ENCODE measurements around the gene SEMA5B.

Gene SEMA5B

DNA sequence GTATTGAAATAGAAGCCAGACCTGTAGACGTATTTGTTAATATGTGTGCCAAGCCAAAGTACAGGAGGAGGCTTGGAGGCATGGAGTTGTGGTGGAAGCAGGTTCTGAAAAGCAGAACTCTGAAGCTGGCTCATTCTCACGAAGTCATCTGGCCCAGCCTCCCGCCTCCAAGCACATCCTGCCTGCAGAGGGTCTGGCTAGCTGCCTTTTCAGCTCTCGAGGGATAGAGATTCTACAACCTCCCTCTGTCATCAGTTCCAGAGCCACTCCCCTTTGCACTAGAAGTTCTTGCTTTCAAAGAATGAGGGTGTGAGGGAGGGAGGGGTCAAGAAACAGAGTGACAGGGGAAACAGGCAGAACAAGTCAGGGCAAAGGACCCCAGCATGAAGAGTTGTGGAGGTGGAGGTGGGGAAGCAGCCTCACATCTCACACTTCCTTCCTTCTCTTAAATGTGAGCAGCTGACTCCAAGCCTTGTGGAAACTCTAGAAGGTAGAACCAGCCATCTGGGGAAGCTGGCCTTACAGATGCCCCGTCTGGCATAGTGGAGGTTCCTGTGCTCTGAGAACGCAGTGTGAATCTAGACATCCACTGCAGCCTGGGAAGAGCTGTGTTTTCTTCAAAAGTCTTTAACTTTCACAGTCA is 137.4 kb downstream of the SEMA5B start:
- DNase-seq = no peak

DNA sequence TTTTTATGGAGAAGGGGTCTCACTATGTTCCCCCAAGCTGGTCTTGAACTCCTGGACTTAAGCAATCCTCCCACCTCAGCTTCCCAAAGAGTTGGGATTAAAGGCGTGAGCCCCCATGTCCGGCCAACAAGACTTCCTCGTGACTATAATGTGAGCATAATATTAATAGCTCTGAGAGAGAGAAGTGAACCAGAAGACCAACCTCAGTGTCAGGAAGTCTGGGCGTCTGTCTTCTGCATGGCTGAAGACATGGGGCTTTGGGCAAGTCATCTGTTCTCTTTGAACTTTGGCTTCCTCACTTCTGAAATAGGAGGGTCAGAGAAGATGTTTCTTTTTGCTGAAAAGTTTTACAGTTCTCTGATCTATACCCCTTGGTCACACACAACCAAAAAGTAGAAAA is 140.6 kb downstream of the SEMA5B start:
- DNase-seq = no peak

DNA sequence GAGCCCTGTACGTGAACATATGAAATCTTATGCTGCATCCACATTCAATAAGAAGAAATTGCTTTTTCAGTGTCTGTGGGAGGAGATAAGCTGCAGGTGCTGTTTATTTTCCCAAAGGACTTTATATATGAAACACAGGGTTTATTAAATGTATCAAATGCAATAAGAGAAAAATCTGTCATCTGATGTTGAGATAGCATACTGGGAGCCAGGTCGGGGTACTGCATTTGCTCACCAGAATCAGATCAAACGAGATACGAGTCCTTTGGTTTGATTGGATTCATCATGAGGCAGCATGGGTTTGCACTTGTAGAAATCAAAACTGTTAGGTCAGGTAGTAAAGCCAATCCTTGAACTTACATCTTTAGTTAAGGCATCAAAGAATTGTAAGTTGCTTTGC is 141.3 kb downstream of the SEMA5B start:
- DNase-seq = no peak

DNA sequence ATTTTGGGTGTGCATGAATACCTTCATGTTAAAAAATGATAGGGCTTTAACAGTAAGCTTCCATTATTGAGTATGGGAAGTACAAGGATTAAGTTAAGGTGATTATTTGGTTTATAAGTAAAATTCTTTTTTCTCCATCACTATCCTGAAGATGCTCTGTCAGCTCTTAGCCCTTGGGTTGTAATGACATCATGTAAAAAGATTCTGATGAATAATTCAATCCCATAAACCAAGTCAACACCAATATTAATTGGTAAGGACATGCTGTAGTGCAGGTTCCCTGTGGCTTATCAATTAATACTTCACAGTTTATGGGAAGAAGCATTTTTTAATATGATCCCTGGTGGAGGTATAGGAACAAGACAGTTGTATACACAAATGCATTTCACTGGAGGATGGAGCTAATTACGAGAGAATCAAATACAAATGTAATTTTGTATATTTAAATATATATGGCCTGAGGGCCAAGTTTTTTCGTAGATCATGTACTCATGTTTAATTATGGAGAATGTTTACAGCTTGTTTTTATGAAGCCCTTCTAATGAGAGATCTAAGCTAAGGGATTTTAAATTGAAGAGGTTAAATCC is 145.1 kb downstream of the SEMA5B start:
- no peak for DNase-seq

DNA sequence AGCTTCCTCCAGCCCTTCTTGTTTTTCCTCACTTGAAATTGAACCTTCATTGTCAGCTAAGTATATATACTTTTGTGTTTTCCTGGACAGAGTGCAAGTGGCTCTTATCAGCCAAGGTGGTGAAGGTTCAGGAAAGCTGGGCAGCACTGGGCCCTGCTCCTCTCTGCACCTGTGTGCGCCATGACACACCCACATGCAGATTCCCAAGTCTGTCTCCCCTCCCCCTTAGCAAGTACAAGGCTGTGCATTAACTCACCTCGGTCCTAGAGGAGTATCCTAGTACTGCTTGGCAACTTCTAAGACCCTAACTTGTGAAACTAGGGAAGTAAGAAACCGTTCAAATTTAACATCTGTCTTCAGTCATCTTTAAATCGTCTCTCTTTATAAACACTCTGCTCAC is 146.9 kb downstream of the SEMA5B start:
- DNase-seq = no peak

DNA sequence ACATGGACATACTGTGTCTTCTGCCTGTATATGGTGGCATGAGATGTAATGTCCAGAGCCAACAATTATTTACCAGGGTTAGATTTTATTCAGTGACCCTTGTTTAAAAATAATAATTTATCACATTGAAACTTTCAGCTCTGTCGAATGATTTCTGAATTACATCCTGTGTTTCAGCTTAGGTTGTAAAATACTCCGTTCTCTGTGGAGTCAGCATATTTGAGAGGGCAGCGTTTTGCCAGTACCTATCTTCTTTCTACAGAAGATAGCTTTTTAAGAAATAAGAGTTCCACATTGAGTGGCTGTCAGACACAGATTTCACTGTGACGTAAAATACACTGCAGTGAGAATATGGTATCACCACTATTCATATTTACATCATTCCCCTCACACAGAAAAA is 147.4 kb downstream of the SEMA5B start:
- DNase-seq = no peak

DNA sequence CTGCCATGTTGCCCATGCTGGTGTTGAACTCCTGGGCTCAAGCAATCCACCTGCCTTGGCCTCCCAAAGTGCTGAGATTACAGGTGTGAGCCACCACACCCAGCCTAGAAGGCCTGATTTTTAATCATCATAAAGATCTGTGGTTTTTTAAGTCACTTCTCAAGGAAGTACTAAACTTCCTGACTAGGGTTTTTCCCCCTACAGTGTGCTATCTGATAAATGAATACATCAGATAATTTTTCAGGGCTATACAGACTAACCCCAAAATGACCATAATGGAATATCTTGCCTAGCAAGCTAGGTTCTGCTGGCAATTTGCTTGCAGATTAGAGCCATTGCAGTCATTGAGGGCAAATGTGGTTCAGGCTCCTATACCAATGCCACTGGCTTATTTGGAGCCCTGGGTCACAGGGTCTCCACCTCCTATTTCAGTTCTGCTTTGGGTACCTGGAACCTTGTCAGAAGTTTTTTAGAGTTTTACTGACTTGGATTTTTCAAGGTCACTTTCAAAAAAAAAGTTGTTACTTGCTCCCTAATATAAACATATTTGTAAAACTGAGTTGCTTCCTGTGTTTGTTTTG is 151.9 kb downstream of the SEMA5B start:
- DNase-seq = no peak

DNA sequence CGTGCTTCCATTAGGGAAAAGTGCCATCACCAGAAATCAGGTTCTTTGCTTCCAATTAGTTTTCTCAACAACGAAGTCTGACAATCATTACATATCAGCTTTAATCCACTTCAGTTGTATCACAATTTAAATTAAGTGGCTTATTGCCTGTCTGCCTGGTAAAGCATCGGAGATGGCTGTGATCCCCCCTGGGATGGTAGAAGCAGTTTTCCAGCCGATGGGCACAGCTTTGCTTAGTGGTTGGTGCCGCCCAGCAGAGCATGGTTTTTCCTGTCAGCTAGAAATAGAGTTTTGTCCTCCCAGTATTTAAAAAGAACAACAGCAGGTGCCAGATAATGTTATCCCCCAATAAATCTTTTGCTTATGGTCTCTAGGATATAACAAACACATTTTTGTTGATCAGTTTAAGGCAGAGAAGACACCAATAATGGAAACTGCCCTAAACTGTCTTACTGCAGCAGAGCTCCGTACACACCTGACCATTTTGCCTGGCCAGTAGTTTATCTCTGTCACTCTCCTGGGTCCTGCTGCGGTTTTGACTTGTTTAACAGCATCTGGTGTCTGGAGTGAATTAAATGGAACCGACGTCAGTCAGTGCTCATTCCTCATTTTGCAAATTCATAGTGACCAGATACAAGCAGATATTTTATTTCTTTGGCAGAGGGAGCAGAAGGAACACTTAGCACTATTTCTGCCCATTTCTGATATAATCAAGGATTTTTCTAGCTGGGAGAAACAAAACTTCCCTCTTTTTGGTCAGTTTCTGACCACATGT is 153.6 kb downstream of the SEMA5B start:
- DNase-seq = no peak

DNA sequence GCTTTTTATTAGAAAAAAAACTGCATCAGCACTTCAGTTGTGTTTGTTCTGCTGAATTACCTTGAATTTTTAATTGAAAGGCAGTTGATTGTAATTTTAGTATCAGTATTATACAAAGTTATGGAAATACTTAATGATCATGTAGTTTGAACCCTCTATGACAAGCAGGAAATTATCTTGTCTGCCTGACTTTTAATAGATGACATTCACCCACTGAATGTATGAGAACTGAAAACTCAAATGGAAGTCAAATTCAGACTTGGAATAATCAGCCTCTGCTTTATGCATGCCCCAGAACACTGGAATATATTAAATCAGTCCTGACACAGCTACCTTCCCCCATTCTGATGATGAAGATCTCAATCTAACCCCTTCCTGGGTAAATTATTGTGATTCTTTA is 159.2 kb downstream of the SEMA5B start:
- no peak for DNase-seq

DNA sequence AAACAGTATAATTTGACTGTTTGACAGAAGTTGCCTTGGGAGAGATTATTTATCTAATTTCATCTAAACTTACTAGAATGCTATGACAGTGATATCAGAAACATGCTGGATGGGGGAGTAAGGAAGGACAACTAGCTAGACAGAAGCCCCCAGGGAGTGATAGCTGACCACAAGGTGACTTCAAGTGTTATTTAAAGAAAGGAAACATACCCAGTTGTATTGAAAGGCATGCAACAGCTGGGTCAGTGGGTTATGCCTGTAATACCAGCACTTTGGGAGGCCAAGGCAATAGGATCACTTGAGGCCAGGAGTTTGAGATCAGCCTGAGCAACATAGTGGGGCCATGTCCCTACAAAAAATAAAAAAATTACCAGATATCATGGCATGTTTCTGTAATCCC is 163.1 kb downstream of the SEMA5B start:
- no peak for DNase-seq

DNA sequence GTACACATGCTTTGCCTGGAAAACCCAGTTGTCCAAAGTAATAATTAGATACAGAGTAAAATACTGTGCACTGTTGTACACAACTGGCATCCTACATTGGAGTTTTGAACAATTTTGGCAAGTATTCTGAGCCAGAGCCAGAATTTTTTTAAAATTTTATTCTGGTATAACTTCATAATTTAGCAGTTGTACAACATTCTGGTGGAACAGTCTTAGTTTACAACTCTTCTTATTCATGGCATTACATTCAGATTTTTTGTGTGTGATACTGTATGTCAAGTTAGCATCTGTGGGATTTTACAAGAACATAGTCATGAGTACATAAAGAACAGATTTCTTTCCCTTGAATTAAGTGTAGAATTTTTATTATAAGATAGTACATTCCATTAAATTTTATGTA is 165.2 kb downstream of the SEMA5B start:
- no peak for DNase-seq

All from NCI-H1930 (cell line).